LNCaP clone FGC (cell line): ENCODE measurements around the gene KBTBD8.

Source experiments
- DNase-seq: peaks from one replicate; pipeline ENCODE4 v3.0.0-alpha.2; 2011; ENCODE audit warnings: low read depth
- H3K4me3 ChIP-seq: 2 replicates; pipeline ENCODE4 v1.5.1; 2011; ENCODE audit warnings: mild to moderate bottlenecking, low read depth, low read length, control low read depth
- TF ChIP-seq, protein P1 (sequence below): IDR thresholded peaks from 2 replicates; pipeline ENCODE4 v1.5.1; 2012; ENCODE audit warnings: mild to moderate bottlenecking; ENCODE audit not compliant: control insufficient read depth, insufficient read depth; ENCODE audit errors: extremely low read depth

KBTBD8 gene

DNA sequence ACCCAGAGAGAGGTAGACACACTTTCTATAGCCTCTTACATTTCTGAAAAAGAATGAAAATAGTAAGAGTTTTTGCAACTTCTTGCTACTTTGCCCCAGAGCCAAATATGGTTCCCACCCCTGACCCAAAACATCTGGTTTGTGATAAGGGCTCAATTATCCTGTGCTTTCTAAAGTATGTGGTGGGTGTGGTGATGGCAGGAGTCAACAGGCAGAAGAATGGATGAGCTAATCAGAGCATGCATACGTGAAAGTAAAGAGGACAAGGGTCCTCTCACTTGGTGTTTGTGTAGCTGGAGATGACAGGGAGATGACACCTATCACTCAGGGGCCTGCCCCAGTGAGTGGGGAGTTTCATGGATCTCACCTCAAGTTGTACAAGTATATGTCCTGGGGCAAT lies 19.1 kb downstream of the KBTBD8 start:
- TF ChIP-seq, protein P1, sequence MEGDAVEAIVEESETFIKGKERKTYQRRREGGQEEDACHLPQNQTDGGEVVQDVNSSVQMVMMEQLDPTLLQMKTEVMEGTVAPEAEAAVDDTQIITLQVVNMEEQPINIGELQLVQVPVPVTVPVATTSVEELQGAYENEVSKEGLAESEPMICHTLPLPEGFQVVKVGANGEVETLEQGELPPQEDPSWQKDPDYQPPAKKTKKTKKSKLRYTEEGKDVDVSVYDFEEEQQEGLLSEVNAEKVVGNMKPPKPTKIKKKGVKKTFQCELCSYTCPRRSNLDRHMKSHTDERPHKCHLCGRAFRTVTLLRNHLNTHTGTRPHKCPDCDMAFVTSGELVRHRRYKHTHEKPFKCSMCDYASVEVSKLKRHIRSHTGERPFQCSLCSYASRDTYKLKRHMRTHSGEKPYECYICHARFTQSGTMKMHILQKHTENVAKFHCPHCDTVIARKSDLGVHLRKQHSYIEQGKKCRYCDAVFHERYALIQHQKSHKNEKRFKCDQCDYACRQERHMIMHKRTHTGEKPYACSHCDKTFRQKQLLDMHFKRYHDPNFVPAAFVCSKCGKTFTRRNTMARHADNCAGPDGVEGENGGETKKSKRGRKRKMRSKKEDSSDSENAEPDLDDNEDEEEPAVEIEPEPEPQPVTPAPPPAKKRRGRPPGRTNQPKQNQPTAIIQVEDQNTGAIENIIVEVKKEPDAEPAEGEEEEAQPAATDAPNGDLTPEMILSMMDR = no peak
- no peak for DNase-seq
- no peak overlapping the region for H3K4me3 ChIP-seq

DNA sequence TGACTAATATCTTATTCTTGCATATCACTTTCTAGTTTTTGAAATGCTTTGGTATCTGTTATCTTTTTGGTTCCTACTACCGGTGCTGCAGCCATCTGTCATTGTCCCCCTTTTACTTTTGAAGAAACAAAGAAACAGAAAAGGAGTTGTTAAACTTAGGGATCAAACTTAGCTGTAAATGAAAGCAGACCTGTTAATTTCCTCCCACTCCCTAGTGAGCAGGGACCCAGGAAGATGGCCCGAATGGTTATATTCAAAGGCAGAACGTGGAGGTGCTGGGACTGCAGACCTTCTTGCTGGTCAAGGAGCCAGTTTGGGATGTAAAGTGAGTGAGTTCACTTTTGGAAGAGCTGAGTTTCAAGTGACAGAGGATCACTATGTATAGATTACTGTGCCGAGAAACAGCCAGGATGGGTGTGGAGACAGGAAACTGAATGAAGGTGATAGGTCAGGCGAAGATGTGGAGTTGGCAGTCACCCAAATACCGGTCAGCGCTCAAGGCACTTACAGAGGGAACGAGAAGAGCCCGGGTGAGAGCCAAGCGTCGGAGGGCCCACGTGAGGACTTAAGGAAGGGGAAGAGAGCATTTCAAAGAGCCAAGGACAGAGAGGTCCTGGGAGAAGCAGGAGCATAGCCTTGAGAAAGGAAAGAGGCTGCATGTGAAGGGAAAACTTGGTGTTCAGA lies 20.1 kb downstream of the KBTBD8 start:
- DNase-seq = no peak
- TF ChIP-seq, protein P1 = no peak
- H3K4me3 ChIP-seq = no peak overlapping the region

DNA sequence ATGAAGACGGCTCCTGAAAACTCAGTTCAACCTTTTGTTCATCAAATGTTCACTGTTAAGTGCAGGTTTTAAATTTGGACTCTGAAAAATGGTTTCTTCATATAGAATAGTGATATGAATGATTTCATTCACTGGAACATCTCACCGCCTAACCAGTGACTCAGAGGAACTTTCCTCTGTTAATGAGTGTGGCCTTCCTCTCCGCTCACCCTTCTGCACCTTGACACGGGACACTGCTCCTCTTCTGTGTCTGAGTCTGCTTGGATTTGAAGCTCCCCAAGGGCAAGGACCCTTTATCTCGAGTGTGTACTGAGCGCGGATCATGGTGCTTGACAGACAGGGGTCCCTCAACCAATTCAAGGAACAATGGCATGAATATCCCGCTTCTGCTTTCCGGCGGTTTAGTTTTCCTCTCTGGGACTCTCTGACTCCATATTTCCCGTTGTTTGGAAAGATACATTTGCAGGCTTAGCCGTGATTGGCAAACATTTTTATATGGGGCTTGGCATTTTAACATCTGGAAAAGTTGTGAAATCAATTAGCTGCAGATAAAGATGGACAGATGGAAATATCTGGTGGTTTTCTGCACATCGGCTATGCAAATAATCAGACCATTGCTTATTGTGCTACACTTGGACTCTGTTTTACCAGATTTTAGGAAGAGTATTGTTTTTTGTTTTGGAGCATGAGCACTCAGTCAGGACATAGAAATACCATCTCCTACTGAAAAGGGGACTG lies 20.9 kb downstream of the KBTBD8 start:
- TF ChIP-seq, protein P1 = no peak
- no peak overlapping the region for H3K4me3 ChIP-seq
- DNase-seq = no peak

DNA sequence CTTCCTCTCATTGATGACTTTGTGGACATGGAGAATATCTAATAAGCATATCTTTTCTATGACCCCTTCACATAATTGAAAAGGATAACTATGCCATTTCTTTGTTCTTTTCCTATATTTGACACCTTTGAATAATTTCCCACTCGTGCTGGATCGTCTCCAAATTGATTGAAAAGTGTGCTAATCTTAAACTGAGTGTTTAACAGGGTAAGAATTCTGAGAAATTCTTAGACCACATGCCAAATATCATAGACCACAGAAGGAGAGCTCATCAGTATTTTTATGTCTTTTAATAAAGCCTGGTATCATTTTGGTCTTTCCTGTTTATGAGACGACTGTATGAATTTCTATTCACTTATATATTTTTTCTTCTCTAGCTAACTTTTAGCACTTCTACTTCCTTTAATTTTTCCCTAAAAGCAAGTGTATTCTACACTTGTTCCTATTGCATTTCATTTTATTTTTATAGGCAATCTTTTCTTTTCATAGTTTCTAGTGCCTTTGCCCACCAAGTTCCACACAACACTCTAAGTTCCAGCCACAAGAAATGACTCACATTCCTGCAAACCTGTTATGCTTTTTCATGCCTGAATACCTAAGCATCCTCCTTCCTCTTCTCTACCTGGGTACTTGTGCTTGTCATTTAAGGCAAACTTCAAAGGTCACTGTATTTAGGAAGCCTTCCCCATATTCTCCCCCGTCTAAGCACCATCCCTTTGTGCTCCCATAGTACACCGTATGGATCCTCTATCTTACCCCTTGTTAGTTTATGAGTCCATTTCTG lies 30.1 kb downstream of the KBTBD8 start:
- no peak for DNase-seq
- TF ChIP-seq, protein P1 = no peak

DNA sequence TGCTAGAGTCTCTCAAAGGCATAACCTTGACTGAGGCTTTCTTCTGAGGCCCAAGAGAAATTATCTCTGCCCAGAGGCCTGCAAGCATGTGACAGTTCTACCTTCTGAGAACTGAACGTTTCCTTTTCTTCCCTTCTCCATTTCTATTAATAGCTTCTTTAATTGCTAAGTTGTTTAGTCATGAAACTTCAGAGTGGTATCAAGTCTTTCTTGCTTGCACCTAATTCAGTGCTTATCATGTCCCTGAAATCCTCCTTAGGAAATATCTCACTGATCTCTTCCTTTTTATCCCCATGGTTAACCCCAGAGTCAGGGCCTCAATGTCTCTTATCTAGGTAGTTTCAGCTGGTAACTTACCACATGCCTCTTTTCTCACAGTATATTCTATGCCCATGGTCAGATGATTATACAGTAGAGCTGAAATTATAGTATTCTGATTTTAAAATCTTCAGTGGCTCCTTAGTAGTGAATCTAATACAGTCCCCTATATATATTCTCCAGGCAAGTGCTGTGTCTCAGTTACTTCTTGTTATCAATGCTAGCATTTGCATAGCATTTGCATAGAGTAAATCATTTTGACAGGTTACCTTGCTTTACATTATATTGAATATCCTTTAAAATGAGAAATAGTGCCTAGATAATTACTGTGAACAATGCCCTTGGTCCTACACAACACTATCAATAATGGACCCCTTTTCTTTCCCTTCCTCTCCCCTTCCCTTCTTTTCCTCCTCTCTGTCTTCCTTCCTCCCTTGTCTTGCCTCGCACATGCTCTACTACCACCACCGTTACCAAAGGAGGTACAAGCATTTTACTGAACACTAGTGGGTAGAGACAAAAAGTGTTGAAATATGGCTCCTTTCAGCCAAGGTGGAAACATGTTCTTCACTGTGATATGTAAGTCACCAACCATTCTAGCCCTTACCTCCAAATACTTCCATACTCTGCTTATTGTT lies 33.0 kb downstream of the KBTBD8 start:
- H3K4me3 ChIP-seq = no peak overlapping the region
- DNase-seq = no peak
- TF ChIP-seq, protein P1 = no peak

More for the DNA sequence above, 30.1 kb downstream of the KBTBD8 start:
- no peak overlapping the region for H3K4me3 ChIP-seq

DNA sequence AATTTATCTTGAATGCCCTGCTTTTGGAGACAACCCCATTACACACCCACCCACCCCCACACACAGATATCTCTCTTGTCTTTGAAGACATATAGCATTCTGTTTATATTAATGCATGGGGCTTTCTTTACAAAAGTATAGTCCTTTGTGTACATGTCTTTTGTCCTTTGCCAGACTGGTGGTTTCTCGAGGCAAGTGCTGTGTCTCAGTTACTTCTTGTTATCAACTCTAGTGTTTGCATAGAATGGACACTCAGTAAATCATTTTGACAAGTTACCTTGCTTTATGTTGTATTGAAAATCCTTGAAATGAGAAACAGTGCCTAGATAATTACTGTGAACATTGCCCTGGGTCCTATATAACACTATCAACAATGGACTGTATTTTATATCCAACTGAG lies 33.9 kb downstream of the KBTBD8 start:
- DNase-seq = no peak
- H3K4me3 ChIP-seq = no peak overlapping the region
- TF ChIP-seq, protein P1 = no peak
